ENCODE results near the gene COLGALT1.
A peak's percentile ranks its signal among the peaks of the same experiment; 100 is the strongest.
"Not testable (repeated sequence)": the region's sequence is repeated elsewhere in the genome, so short reads cannot be mapped to it uniquely, and the experiment has no call there.

The COLGALT1 gene

DNA sequence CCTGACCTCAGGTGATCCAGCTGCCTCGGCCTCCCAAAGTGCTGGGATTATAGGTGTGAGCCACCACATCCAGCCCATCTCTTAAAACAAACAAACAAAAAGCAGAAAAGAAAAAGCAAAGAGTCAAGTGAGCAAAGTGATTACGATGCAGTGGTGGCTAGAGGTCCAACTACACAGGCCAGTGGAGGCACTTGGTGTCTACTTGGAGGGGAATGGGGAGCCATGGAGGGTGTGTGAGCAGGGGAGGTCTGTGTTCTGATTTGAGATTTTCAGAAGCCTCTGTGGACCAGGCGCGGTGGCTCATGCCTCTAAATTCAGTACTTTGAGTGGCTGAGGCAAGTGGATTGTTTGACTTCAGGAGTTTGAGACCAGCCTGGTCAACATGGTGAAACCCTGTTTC is 6.6 kb downstream of the COLGALT1 start:
- DNase-seq (ENCODE audit: low spot score) = no peak

DNA sequence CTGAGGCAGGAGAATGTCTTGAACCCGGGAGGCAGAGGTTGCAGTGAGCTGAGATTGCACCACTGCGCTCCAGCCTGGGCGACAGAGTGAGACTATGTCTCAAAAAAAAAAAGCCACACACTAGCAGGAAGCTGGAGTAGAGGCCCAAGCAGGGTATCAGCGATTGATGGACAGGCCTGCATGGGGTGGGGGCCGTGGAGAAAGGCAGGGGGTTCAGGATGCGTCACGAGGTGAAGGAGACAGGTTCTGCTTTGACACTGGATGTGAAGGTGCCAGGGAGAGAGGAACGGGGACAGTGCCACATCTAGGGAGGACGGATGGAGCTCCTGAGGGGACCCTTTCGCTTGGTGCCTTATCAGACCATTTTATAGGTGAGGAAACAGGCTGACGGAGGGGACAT is 7.1 kb downstream of the COLGALT1 start:
- no peak for DNase-seq (ENCODE audit: low spot score)

DNA sequence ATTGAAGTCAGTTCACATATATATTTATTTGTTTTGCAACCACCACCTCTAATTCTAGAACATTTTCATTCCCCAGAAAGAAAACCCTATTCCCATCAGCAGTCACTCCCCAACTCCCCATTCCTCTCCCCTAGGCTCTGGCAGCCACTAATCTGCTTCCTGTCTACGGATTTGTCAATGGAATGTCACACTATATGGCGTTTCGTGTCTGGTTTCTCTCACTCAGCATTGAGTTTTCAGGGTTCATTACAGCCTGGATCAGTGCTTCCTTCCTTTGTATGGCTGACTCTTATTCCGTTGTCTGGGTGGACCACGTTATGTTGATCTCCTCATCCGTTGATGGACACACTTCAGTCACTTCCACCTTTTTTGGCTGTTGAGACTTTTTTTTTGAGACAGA is 9.3 kb downstream of the COLGALT1 start:
- DNase-seq (ENCODE audit: low spot score) = no peak

DNA sequence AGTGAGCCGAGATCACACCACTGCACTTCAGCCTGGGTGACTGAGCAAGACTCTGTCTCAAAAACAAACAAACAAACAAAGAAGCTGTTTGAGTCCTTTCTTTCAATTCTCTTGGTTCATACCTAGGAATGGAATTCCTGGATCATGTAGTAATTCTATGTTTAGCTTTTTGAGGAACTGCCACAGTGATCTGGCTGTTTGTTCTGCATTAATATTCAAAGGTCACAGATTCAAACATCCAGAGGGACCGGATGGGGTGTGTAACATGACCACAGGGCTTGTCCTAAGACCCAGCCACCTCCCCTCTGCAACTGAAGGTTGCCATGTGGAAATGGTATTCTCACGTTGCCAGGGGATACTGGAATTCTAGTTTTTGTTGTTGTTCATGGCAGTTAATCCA is 10.2 kb downstream of the COLGALT1 start:
- peak; percentile 59 for DNase-seq (ENCODE audit: low spot score)

DNA sequence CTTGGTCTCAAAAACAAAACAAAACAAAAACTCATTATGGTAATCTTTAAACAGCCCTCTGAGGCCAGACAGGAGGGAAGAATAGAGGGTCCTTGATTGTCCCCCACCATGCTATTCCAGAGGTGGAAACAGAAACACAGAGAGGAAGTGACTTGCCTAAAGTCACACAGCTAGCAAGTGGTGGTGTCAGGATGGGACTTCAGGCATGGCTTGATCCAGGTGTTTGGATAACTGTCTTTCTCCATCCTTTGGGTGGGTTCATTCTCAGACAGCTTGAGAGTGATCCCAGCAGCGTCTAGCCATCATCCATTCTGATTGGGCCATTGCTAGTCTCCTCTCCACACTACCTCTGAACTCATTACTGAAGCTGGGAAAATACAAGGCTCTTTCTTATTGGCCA is 12.5 kb downstream of the COLGALT1 start:
- DNase-seq (ENCODE audit: low spot score) = no peak

DNA sequence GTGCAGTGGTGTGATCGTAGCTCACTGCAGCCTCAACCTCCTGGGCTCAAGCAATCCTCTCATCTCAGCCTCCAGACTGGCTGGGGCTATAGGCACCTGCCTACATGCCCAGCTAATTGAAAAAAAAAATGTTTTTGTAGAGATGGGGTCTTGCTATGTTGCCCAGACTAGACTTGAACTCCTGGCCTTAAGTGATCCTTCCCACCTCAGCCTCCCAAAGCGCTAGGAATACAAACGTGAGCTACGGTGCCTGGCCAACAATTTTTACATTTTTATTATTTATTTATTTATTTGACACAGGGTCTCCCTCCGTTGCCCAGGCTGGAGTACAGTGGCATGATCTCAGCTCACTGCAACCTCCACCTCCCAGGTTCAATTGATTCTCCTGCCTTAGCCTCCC is 14.8 kb downstream of the COLGALT1 start:
- DNase-seq (ENCODE audit: low spot score) = not testable (repeated sequence)

DNA sequence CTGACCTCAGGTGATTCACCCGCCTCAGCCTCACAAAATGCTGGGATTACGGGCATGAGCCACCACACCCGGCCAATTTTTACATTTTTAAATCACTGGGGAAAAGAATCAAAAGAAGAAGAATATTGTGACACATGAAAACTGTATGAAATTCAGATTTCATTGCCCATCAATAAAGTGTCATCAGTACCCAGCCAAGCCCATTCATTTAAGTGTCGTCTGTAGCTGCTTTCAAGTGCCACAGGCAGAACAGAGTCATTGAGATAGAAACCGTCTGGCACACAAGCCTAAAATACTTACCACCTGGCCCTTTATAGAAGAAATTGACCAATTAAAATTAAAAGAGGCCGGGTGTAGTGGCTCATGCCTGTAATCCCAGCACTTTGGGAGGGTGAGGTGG is 15.3 kb downstream of the COLGALT1 start:
- no peak for DNase-seq (ENCODE audit: low spot score)

DNA sequence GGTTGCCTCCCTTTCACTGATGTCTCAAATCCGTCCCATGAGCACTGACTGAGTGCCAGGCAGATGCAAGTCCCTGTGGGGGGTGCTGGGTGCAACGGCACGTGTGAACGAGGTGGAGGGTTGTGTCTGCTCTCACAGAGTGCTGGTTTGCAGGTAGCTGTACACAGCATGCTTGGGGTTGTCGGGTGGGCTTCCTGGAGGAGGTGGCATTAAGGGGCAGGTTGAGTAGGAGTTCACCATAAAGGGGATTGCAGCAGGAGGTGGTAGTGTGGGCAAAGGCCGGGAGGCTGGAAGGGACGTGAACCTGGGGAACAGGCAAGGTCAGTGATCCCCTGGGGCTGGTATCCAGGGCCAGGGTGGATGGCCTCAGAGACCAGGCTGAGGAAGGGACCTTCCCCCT is 17.2 kb downstream of the COLGALT1 start:
- no peak for DNase-seq (ENCODE audit: low spot score)

DNA sequence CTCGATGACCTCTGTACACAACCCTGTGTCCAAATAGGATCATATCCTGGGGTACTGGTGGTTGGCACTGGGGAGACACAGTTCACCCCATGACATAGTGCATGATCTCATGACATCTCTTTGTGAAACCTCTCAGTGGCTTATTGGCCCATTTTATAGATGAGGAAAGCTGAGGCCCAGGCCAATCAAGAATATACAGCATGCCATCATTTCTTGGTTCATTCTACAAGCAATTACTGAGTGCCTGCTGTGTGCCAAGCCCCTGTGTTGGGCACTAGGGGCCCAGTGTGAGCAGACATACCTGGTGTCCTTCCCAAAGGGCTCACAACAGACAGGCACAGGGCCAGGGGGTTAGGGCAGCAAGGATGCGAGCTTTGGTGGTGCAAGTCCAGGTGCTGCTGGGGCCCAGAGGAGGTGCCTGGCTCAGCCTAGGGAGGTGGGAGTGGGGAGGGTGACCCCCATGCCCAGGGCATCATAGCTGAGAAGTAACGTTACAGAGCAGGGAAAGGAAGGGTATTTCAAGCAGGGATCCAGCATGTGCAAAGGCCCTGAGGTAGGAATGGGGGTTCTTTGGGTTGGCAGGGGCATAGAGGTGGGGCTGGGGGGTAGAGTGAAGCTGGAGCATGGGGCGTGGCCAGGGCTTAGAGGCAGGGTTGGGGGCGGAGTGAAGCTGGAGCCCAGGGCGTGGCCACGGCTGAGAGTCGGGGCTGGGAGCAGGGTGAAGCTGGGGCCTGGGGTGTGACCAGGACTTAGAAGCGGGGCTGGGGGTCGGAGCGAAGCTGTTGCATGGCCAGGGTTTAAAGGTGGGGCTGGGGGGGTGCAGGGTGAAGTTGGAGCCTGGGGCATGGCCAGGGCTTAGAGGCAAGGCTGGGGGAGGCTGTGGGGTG is 20.7 kb downstream of the COLGALT1 start:
- DNase-seq (ENCODE audit: low spot score) = no peak

DNA sequence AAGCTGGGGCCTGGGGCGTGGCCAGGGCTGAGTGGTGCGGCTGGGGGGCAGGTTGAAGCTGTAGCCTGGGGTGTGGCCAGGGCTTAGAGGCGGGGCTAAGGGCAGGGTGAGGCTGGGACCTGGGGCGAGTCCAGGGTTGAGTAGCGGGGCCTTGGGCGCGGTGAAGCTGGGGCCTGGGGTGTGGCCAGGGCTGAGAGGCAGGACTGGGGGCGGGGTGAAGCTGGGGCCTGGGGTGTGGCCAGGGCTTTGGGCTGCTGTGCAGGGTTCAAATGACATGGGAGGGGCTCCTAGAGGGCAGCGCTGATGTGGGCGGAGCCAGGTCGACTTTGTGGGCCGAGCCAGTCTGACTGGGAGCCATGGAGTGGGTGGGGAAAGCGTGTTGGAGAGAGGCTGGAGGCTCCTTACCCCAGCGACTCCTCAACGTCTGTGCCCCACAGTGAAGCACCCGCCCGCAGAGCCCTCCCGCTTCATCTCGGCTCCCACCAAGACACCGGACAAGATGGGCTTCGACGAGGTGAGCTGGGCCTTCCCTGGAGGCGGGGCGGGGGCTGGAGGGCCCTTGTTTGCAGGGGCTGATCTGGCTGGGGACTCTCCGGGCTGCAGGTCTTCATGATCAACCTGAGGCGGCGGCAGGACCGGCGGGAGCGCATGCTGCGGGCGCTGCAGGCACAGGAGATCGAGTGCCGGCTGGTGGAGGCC is 21.5 kb downstream of the COLGALT1 start:
- peak; percentile 46 for DNase-seq (ENCODE audit: low spot score)

DNA sequence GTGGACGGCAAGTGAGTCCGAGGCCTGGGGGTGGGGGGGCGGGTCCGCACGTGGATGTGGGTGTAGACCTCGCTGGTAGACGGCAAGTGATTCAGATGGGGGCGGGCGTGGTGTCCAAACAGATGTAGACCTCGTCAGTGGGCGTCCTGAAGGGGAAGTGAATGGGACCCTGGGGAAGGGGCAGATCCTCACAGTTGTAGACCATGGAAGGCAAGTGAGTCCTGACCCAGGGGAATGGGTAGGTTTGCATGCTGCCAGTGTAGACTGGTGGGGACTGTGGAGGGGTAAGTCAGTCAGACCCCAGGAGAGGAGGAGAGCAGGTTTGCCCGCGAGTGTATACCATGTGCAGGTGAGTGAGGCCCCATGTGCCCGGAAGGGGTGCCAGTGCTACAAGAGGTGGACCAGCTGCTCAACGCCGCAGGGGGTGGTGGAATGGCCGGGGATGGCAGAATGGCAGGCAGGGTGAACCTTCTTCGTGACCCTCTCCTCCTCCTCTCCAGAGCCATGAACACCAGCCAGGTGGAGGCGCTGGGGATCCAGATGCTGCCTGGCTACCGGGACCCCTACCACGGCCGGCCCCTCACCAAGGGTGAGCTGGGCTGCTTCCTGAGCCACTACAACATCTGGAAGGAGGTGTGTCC is 22.1 kb downstream of the COLGALT1 start:
- no peak for DNase-seq (ENCODE audit: low spot score)

DNA sequence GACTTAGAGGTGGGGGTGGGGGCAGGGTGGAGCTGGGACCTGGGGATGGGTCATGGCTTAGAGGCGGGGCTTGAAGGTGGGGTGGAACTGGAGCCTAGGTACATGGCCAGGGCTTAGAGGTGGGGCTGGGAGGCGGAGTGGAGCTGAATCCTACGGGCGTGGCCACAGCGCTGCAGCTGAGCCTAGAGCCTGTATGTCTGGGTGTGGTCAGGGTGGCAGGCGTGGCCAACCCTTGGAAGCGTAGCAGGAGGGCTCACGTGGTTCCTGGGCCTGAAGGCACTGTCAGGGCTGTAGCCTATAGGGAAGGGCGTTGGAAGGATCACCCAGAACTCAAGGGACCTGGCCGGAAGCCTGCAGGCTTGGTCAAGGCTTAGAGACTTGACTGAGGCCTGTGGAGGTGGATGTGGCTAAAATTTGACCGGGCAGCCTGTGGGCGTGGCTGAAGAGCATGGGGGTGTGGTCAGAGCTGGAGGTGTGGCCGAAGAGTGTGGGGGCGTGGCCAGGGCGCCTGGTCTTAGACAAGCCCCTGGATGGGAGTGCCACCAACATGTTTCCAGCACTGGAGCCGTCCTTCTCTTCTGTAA is 24.3 kb downstream of the COLGALT1 start:
- peak; percentile 96 for DNase-seq (ENCODE audit: low spot score)

DNA sequence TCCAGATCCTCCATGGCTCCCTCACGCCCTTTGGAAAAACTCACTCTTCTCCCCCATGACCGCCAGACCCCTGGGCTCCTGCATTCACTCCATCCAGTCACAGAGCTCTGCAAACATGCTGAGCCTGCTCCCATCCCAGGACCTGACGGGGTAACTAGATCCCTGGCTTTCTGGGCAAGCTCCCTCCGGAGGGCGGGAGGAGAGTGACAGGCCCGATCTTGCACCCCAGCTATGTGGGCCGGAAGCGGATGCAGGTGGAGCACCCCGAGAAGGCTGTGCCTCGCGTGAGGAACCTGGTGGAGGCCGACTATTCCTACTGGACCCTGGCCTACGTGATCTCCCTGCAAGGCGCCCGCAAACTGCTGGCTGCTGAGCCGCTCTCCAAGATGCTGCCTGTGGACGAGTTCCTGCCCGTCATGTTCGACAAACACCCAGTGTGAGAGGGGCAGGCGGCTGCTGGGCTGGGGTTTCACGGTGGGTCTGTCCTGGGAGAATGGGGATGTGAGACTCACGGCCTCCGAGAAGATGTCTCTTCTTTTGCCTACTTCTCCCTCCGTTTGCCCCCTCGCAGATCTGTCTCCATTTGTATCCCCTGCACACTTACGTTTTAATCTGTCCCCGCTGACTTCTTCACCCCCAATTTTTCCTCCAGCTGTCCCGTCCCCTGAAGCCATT is 25.2 kb downstream of the COLGALT1 start:
- no peak for DNase-seq (ENCODE audit: low spot score)

DNA sequence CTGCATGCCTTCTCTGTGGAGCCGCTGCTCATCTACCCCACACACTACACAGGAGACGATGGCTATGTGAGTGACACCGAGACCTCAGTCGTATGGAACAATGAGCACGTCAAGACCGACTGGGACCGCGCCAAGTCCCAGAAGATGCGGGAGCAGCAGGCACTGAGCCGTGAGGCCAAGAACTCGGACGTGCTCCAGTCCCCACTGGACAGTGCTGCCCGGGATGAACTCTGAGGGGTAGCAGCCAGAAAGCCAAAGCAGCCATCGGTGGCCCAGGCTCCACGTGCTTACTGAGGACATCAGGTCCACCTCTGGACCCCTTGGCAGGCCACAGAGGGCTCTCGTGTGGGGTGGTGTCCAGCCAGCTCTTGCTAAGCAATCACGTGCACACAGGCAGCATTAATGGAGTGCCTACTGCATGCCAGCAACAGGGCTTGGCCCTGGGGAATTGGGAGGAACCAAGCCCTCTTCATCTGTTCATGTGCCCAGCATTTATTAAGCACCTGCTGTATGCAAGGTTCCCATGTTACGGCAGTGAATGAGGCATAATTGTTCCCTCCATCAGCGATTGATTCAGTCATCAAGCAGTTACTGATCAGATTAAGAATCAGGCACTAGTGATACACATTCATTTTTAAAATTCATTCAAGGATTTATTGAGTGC is 25.9 kb downstream of the COLGALT1 start:
- DNase-seq (ENCODE audit: low spot score) = no peak

DNA sequence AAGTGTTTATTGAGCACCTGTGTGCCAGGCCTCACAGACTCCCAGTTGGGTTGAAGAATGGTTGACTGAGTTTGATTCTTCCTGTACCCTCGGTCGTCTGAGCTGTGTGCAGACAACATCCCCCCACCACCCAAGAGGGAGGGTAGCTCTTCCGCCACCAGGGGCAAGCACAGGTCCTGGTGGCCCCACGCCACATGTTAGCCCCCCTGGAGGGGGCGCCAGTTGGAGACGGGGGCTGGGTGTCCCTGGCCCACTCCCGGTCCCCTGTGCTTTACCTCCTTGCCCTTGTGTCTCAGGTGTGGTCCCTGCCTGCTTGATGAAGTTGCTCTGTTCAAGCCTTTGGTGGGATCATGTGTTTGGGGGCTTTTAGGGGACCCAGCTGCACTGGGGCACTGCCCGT is 27.2 kb downstream of the COLGALT1 start:
- DNase-seq (ENCODE audit: low spot score) = no peak

DNA sequence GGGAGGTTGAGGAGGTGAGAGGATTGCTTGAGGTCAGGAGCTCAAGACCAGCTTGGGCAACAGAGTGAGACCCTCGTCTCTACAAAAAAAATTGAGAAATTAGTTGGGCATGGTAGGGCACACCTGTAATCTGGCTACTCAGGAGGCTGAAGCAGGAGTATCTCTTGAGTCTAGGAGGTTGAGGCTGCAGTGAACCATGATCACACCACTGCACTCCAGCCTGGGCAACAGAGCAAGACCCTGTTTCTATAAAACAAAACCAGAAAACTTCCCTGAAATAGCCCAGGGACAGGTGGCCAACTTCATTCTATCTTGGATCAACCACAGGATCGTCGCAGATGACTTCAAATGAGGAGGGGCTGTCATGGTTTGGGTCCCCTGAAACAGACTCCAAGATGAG is 28.7 kb downstream of the COLGALT1 start:
- DNase-seq (ENCODE audit: low spot score) = no peak

DNA sequence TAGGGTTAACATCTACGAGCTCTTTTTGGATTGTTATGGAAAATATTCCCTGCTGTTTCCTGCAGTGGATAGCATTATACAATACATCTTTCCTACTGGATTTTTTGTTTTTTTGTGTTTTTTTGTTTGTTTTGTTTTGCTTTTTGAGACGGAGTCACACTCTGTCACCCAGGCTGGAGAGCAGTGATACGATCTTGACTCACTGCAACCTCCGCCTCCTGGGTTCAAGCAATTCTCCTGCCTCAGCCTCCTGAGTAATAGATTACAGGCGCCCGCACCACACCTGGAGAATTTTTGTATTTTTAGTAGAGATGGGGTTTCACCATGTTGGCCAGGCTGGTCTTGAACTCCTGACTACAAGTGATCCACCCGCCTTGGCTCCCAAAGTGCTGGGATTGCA is 29.9 kb downstream of the COLGALT1 start:
- DNase-seq (ENCODE audit: low spot score) = not testable (repeated sequence)

DNA sequence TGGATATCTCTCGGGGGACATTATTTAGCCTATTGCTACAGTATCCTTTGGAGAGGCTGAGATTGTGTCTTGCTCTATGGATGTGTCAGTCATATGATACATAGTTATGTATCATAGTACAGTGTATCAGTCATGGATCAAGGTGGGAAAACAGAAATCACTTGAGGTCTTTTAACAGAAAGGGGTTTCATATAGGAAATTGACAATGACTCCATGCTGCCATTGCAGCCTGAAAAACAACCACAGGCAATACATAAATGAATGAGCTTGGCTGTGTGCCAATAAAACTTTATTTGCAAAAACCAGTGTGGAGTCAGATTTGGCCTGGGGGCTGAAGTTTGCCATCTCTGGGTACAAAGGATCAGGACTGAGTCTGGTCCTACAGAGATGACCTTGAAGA is 35.4 kb downstream of the COLGALT1 start:
- no peak for DNase-seq (ENCODE audit: low spot score)

DNA sequence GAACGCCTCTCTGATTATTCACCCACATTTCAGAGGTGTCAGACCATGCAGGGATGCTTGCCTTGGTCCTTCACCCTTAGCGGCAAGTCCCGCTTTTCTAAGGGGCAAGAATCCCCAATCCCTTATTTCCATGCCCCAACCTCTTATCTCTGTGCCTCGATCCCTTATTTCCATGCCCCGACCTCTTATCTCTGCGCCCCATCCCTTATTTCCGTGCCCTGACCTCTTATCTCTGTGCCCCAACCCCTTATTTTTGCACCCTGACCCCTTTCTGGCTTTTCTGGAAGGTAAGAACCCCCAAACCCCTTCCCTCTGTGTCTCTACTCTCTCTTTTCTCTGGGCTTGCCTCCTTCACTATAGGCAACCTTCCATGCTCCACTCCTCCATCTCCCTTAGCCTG is 38.8 kb downstream of the COLGALT1 start:
- DNase-seq (ENCODE audit: low spot score) = not testable (repeated sequence)

DNA sequence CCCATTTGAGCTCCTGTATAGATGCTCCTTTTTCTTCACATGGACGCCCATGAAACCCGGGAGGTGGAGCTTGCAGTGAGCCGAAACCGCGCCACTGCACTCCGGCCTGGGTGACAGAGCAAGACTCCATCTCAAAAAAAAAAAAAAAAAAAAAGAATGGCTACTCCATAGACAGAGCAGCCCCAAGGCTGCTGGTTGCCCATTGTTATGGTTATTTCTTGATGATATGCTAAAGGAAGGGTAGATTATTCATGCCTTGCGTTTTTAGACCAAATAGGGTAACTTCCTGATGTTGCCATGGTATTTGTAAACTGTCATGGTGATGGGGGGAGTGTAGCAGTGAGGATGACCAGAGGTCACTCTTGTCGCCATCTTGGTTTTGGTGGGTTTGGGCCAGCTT is 42.6 kb downstream of the COLGALT1 start:
- not testable (repeated sequence) for DNase-seq (ENCODE audit: low spot score)

DNA sequence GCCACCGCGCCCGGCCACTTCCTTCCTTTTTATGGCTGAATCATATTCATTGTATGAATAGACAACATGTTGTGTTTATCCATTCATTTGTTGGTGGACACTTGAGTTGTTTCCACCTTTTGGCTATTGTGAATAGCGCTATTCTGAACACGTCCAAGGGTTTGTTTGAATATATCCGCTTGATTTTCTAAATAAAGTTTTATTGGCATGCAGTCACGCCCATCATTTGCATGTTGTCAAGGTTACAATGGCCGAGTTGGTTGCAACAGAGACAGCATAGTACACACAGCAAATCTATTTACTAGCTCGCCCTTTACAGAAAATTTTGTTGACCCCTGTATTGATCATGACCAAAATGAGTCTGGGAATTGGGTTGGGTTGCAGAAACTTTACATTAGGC is 43.5 kb downstream of the COLGALT1 start:
- no peak for DNase-seq (ENCODE audit: low spot score)

DNA sequence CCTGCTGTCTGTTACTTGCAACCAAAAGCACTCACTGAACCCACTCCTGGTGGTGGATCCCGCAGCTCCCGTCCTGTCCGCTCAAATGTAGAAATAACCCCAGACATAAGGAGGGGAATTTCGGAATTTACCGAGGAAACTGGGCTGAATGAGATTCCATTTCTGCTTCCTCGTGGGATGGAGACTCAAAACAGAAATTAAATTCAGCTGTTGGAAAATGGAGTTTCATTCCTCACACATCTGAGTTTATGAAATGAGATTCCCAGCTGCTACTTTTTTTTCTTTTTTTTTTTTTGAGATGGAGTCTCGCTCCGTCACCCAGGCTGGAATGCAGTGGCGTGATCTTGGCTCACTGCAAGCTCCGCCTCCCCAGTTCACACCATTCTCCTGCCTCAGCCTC is 44.3 kb downstream of the COLGALT1 start:
- DNase-seq (ENCODE audit: low spot score) = no peak
